ENCODE results near the gene KHSRP.

KHSRP gene, protein sequence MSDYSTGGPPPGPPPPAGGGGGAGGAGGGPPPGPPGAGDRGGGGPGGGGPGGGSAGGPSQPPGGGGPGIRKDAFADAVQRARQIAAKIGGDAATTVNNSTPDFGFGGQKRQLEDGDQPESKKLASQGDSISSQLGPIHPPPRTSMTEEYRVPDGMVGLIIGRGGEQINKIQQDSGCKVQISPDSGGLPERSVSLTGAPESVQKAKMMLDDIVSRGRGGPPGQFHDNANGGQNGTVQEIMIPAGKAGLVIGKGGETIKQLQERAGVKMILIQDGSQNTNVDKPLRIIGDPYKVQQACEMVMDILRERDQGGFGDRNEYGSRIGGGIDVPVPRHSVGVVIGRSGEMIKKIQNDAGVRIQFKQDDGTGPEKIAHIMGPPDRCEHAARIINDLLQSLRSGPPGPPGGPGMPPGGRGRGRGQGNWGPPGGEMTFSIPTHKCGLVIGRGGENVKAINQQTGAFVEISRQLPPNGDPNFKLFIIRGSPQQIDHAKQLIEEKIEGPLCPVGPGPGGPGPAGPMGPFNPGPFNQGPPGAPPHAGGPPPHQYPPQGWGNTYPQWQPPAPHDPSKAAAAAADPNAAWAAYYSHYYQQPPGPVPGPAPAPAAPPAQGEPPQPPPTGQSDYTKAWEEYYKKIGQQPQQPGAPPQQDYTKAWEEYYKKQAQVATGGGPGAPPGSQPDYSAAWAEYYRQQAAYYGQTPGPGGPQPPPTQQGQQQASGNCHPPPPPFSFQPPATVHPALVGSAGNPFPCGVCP

DNA sequence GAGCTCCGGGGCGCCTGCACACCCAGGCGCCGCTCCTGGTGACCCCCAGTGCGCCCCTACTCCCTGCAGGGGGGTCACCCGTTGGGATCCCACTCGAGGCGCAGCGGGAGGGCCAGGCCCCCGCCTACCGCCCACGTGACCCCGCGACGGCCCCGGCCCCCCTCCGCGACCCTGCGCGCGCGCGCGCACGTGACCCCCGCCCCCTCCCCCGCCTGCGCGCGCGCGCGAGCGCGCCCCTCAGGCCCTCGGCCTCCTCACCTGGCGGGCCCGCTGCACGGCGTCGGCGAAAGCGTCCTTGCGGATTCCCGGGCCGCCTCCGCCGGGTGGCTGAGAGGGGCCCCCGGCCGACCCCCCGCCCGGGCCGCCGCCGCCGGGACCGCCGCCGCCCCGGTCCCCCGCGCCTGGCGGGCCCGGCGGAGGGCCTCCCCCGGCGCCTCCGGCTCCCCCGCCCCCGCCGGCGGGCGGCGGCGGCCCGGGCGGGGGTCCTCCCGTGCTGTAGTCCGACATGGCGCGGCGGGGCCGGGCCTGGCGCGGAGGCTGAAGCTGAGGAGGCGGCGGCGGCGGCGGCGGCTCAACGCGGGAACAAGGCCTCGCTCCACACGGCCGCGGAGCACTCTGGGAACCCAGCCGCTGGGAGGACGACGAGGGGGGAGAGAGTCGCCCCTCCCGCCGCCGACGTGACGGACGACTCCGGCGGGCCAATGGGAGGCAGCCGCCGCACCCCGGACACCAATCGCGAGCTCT, at the start of gene KHSRP:
Gene KHSRP (minus strand): TSS at position 617 of the 744 bp plus-strand sequence. CDS start 110 bp downstream, at position 507.
- no peak for DNase-seq (ENCODE audit: low read depth)

DNA sequence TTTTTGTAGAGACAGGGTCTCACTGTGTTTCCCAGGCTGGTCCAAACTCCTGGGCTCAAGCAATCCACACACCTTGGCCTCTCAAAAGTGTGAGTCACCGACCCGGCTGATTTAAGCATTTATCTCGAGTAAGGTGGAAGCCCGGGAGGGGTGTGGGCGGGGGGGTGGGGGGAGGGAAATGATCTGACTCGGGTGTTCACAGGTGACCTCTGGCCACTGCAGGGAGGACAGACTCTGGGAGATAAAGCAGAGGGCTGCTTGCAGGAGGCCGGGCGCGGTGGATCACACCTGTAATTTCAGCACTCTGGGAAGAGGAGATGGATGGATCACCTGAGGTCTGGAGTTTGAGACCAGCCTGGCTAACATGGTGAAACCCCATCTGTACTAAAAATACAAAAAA, 49.0 kb upstream of the KHSRP start:
- no peak for DNase-seq (ENCODE audit: low read depth)

DNA sequence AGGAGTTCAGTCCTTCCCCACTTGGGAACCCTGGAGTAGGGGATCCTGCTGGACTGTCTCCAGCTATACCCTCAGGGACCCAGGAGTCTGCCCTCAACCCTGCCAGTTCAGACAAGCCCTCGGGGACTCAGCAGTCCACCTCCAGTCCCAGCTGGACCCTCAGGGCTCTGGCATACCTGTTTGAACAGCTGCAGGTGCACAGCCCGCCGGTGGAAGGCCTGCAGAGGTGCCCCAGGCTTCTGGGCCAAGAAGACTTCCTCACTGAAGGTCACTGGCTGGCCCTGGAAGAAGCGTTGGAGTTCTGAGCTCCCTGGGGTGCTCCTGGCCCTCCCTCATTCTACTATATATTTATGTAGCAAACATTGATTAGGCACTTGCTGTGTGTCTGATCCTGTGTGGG, 48.1 kb upstream of the KHSRP start:
- no peak for DNase-seq (ENCODE audit: low read depth)

DNA sequence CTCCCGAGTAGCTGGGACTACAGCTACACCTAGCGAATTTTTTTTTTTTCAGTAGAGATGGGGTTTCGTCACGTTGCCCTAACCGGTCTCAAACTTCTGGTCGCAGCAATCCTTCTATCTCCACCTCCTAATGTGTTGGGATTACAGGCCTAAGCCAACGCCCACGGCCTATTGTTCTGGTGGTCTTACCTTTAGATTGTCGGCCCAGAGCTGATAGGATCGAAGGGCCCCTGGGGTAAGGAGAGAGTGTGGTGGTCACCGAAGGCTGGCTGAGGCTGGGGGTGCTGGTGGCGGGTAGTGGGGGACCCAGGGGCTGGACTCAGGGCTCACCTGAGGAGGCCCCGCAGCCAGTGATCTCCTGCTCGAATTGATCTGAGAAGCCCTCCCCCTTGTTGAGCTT, 46.5 kb upstream of the KHSRP start:
- DNase-seq (ENCODE audit: low read depth), result no peak

DNA sequence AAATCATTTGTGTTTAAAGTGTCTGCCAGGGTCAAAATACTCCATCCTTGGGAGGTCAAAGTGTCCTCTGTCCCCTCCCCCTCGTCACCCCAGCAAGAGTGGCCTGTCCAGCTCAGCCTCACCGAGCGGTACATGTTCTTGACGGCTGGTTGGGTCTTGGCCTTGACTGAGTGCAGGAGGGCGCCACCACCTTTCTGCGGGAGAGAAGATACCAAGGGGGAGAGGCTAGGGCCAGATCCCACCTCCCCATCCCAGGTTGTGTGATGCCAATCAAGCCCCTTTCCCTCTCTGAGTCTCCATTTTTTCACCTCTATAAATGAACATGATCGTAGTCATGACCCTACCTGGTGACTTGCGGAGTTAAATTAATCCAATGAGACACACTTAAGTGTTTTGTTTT, 45.6 kb upstream of the KHSRP start:
- DNase-seq (ENCODE audit: low read depth), result no peak

DNA sequence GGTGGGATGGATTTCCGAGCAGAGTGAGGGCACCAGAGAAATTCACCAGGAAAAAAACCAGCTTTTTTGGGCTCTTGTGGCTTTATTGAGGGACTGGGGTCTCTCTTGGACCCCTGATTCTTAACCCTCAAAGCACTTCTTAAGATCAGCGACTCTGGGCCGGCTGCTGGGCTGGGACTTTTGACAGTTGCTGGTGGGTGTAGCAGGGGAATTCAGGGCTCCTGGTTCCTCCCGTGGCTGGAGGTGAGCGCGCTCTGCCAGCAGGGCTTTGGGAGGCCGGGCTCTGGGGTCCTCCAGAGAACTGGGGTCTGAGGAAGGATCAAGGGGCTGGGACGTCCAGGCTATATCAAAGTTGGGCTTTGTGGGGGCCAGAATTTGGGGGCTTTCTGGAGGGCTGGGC, 42.8 kb upstream of the KHSRP start:
- no peak for DNase-seq (ENCODE audit: low read depth)

DNA sequence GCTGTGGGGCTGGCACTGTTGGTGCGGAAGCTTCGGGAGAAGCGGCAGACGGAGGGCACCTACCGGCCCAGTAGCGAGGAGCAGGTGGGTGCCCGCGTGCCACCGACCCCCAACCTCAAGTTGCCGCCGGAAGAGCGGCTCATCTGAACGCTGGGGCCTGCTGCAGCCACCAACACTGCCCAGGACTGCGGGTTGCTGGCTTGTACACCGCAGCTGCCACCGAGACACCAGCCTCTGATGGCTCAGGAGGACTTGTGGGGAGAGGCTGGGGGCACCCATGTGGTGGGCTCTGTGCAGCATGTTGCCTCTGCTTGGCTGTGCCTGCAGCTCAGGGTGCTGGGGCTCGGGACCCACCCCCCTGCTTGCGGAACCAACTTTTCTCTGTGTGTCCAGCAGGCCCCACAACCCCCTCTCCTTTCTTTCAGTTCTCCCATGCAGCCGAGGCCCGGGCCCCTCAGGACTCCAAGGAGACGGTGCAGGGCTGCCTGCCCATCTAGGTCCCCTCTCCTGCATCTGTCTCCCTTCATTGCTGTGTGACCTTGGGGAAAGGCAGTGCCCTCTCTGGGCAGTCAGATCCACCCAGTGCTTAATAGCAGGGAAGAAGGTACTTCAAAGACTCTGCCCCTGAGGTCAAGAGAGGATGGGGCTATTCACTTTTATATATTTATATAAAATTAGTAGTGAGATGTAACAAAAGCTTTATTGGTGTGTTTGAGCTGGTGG, 42.1 kb upstream of the KHSRP start:
- DNase-seq (ENCODE audit: low read depth), result no peak

DNA sequence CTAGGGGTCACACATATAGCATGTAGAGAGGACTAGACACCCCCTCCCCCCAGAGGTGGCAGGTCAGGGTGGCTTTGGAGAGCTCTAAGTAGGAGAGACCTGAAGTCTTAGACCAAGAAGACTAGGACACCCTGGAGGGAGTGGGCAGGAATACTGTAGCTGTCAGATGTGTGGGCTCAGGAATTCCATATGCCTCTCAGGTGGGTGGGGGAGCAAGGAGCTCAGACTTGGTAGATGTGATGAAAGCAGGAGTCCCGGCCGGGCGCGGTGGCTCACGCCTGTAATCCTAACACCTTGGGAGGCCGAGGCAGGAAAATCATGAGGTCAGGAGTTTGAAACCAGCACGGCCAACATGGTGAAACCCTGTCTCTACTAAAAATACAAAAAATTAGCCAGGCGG, 41.1 kb upstream of the KHSRP start:
- DNase-seq (ENCODE audit: low read depth), result no peak

DNA sequence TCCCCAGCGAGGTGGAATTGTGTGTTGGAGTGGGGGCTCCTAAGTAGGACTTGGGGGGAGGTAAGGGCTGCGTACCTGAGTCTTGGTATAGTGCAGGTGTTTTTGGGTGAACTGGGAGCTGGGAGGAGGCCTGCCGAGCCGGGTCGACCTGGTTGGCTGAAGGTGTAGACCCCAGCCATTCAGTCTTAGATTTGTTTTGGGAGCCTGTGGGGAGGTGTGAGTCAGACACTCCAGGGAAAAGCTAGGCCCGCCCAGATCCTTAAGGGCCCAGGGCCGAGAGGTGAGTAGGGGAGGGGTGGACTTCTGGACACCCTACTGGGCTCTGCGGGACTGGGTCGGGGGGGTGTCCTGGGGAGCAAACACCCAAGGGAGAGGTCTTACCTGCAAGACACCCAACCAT, 40.4 kb upstream of the KHSRP start:
- no peak for DNase-seq (ENCODE audit: low read depth)

DNA sequence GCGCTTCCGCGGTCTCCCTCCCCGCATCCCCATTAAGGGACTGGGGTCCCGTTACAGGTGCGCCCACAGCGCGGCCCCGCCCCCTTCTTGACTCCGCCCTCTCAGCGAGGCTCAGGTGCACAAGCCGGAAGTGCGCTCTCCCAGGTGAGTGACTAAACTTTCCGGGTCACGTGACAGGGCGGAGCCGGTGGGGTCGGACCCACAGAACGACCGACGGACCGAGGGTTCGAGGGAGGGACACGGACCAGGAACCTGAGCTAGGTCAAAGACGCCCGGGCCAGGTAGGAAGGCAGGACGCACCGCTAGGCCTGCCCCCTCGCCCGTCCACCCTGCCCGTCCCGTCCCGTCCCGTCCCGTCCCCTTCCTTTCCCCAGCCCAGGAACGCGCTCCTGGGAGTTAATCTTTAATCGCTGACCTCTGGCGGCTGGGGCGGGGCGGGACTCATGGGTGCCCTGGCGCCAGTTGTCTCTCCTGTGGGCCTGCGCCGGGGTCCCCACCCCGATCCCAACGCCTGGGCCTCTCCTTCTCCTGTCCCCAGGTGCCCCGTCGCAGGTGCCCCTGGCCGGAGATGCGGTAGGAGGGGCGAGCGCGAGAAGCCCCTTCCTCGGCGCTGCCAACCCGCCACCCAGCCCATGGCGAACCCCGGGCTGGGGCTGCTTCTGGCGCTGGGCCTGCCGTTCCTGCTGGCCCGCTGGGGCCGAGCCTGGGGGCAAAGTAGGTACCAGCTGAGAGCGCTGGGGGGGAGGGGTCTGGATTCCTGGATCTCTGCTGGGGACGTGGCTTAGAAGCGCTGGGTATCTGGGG, 39.7 kb upstream of the KHSRP start, which contains the start of gene CRB3:
Gene CRB3 (plus strand): TSS at position 202 of the 804 bp plus-strand sequence. CDS start 431 bp downstream, at position 633.
- DNase-seq (ENCODE audit: low read depth), result peak; percentile 6

DNA sequence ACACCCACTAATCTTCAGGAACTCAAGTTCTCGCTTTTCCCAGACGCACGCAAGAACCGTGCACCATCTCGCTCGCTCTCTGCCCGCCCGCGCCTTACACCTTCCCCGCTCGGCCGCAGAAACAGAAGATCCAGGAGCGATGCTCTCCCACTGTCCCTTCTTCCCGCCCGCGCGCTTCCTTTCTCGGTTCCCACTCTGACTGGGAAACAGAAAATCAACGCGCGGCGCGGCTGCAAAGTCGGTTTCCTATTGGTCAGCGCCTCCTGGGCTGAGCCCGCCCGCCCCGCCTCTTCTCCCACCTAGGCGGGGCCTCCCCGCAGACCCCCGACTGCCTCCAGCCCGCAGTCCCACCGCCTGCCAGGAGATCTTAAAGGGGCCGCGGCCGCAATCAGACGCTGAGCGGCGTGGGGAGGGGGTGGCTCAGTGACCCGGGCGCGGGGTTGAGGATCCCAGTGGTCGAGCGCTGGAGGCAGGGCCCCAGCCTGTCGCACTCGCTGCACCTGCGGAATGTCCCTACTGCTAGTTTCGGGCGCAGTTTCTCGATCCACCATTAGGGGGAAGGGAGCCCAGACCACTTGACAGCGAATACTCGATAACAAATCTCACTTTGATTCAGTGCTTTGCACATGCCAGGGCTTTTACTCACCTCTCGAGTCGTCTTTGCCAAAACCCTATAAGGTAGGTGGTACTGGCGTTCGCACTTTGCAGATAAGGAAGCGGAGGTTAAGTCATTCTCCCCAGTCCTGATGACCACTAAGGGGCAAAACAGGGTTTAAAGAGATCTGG, 35.7 kb upstream of the KHSRP start:
- peak; percentile 84 for DNase-seq (ENCODE audit: low read depth)

DNA sequence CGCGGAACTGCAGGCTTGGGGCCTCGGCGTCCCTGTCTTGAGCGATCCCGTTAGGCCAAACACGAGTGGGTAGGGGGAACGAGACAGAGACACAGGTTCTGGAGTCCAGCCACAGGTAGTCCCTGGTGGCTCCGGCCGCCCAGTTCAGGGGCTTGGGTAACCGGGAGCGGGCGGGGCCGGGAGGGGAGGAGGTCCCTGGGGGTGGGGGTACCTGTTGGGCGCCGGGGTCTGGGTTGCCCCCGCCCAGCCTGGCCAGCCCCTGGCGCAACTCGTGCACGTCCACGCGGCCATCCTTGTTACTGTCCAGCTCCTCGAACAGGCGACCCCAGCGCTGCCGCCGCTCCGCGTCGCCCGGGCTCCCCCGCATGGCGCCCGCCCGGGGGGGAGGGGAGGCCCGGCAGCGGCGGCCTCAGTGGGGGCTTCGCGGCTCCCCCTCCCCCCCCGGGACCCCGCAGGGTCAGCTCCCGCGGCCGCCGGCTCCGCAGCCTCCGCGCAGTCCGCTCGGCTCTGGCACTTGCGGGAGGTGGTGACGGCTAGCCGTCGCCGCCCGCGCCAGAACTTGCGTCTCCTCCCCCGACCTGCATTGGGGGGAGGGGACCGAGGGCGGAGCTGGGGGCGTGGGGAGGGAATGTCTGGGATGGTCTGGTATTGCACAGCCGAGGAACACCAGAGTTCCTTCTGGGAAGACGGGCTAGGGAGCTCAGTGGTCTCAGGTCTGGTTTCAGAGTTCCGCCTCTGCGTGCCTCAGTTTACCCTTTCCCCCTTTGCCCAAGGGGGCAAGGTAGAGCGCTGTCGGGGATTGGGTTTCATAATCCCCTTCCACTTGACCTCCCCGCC, 34.9 kb upstream of the KHSRP start, which contains the start of gene SLC25A23:
Gene SLC25A23 (minus strand): TSS at position 531 of the 837 bp plus-strand sequence. CDS start 164 bp downstream, at position 367.
- DNase-seq (ENCODE audit: low read depth), result peak; percentile 26

DNA sequence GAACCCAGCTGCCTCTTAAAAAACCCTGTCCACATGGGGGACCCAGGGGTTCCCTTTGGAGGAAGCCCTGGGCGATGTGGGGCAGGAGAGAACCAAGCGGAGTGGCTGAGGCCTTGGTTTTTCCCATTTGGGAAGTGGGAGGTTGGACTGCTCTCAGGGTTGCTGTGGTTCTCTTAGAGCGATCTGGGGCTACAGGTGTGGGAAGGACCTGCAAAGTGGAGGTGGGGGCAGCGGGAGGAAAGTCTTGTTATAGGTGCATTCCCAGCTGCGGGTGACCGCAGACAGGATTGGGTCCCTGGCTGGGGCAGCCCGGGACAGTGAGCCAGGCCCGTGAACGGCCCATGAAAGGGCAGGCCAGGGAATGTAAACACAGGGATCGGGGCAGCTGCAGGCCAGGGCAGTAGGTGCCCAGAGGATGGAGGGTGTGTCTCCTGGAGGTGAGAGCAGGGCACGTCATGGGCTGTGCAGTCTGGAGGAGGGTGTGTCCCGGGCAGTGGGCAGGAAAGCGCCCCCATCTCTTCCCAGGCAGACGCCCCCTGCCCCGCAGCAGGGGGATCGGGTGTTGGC, 34.2 kb upstream of the KHSRP start:
- no peak for DNase-seq (ENCODE audit: low read depth)

DNA sequence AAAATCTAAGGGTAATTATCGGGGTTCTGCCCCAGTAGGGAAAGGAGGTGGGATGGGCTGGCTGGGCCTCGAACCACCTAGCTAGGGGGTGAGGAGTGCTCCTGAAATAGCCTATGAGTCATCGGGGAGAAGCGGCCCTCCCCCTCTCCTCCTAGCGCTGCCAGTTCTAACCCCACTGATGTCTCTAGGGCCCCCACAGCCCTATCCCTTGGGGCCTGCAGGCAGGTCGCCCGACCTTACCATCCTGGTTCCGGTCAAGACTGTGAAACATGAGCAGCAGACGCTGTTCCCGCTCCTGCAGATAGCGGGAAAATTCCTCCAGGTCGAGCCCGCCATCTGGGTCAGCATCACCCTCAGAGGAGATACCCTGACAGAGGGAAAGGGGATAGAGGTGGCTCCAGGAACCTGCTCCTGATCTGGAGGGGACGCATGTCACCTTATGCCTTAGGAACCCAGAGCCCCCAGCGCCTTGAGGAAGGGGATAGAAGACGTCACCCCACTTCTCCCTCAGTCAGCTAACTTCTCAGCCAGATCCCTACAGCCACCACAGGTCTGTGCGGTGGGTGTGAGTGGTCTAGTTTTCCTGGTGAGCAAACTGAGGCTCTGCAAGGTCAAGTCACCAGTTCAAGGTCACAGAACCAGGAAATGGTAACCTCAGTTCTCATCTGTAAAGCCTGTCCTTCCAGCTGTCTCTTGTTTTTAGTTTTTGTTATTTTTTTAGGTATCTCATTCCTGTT, 33.5 kb upstream of the KHSRP start:
- DNase-seq (ENCODE audit: low read depth), result no peak

DNA sequence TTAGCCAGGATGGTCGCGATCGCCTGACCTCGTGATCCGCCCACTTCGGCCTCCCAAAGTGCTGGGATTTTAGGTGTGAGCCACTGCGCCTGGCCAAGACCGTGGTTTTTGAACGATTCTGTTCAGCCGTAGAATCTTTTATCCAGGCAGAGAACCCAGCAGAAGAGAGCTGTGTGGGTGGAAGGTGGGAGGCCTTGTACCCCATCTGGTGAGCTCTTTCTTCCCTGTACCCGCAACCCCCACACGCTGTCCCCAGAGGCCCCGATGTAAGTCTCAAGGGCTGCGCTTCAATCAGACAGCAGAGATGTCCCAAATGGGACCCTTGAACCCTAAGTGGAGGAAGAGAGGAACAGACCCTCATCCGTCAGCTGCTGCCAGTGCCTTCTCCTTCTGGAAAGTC, 31.3 kb upstream of the KHSRP start:
- no peak for DNase-seq (ENCODE audit: low read depth)

DNA sequence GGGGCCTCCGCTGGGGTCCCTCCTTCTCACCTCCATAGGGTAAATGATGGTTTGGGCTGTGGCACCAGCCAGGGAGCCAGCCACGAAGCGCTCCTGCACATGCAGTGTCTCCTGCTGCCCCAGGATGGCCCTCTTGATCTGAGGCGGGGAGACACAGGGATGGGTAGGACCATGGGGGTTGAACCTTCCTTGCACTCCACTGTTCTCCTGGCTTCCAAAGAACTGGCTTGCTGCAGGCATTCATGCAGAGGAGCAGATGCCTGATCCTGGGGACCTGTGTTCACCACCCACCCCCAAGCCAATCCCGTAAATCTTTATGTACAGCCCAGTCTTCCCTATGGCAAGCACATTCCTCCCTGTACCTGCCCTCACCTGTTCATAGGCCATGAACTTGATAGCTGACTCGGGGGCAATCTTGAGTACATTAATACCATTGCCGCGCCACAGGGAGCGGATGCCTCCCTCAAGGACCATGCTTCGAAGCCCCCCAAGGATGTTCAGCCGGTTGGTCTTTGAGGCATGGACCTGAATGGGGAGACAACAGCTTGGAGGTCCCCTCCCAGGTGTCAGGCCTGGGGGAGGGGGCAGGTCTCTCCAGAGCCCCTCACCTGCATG, 29.4 kb upstream of the KHSRP start:
- DNase-seq (ENCODE audit: low read depth), result no peak

DNA sequence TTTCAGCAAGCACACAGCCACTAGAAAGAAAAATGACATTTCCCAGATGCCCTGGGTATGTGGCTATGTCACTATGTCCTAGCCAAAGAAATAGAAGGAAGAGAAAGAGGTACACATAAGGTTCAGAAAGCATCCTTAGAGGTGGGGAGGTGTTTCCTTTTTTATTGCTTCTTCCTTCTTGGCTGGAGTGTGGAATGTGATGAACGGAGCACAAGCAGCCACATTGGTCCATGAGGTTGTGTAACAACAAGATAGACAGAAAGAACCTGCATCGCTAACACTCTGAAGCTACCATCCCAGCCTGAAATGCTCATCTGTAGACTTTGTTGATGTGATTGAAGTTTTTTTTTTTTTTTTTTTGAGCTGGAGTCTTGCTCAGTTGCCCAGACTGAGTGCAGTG, 28.3 kb upstream of the KHSRP start:
- DNase-seq (ENCODE audit: low read depth), result no peak

DNA sequence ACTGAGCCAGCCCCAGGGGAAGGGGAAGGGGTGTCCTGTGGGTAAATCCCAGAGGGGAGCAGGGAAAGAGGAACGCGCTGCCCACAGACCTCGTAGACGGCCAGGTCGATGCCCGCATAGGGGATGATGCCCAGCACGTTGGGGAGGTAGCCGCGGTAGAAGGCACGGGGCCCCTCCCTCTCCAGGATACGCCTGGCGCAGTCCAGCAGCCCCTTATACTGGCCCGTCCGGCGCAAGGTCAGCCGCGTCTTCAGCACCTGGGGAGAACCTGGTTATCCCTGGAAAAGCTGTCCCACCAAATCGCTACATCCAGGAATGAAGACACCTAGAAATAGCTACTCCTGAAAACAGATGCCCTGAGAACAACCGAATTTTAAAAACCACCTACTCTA, 27.6 kb upstream of the KHSRP start:
- DNase-seq (ENCODE audit: low read depth), result no peak

All from stimulated activated CD8-positive, alpha-beta memory T cell treated with anti-CD3 and anti-CD28 coated beads, Interleukin-15, amount 100 ng/mL, for 24 hours (primary cell).